Smooth muscle cell (in vitro differentiated cells): Measurements from ENCODE around the gene MANEAL. TPM values are rescaled to one million over a fixed set of nuclear protein-coding genes. Genes with fewer than 3 reads are reported as not detected.

ENCODE experiments used
- DNase-seq: peaks from one replicate; lab custom pipeline; 2025; ENCODE audit not compliant: unreplicated experiment; lab: John Stamatoyannopoulos, UW
- H2AFZ ChIP-seq: fragments of 200-600 bp; sonication (generic); 2 replicates; pipeline ENCODE4 v1.6.0; 2016; ENCODE audit warnings: antibody characterized with exemption, low read depth, mild to moderate bottlenecking
- H3F3A ChIP-seq: fragments of 200-600 bp; sonication (generic); 2 replicates; pipeline ENCODE4 v1.6.0; 2017; ENCODE audit warnings: antibody characterized with exemption, low read depth
- H3K27ac ChIP-seq: fragments of 200-600 bp; sonication (generic); 2 replicates; pipeline ENCODE4 v1.5.1; 2016; ENCODE audit warnings: low read depth, mild to moderate bottlenecking
- H3K27me3 ChIP-seq: fragments of 200-600 bp; sonication (generic); 2 replicates; pipeline ENCODE4 v1.6.1; 2016; ENCODE audit warnings: low read depth, mild to moderate bottlenecking
- H3K36me3 ChIP-seq: fragments of 200-600 bp; sonication (generic); 2 replicates; pipeline ENCODE4 v1.5.1; 2016; ENCODE audit warnings: low read depth
- H3K4me1 ChIP-seq: fragments of 200-600 bp; sonication (generic); 2 replicates; pipeline ENCODE4 v1.5.1; 2016; ENCODE audit warnings: low read depth
- H3K4me2 ChIP-seq: fragments of 200-600 bp; sonication (generic); 2 replicates; pipeline ENCODE4 v1.6.0; 2016; ENCODE audit warnings: mild to moderate bottlenecking
- H3K4me3 ChIP-seq: fragments of 200-600 bp; sonication (generic); 2 replicates; pipeline ENCODE4 v1.5.1; 2016; ENCODE audit warnings: mild to moderate bottlenecking
- H3K79me2 ChIP-seq: fragments of 200-600 bp; sonication (generic); 2 replicates; pipeline ENCODE4 v1.6.0; 2016; ENCODE audit warnings: low read depth, mild to moderate bottlenecking
- H3K9ac ChIP-seq: fragments of 200-600 bp; sonication (generic); 2 replicates; pipeline ENCODE4 v1.6.0; 2016; ENCODE audit warnings: low read depth
- H3K9me3 ChIP-seq: fragments of 200-600 bp; sonication (generic); replicated peaks from 2 replicates; pipeline ENCODE4 v1.5.1; 2016; ENCODE audit warnings: low read depth
- H4K20me1 ChIP-seq: fragments of 200-600 bp; sonication (generic); 2 replicates; pipeline ENCODE4 v1.6.0; 2016; ENCODE audit warnings: low read depth
- WGBS: methylation state at CpG from one replicate; pipeline ENCODE4 v1.1.7; 2016; ENCODE audit warnings: low lambda C conversion rate; 5-methylcytosine and 5-hydroxymethylcytosine counted together
- polyA plus RNA-seq: library from polyadenylated mRNA; unstranded; fragments of >200 nt; fragmentation: Nextera tagmentation; extraction: Ambion mirVana; gene quantifications from 2 replicates; pipeline ENCODE4 v1.2.1, GENCODE V29; 2016
- total RNA-seq: library from RNA; depleted of rRNA; stranded (reverse); fragments of >200 nt; gene quantifications from 2 replicates; pipeline ENCODE4 v1.2.3, GENCODE V29; 2014
- TF ChIP-seq, protein P1 (sequence below): fragments of 200-600 bp; sonication (generic); IDR thresholded peaks from 2 replicates; pipeline ENCODE4 v1.5.1; 2017; ENCODE audit warnings: borderline replicate concordance, mild to moderate bottlenecking, antibody characterized with exemption; ENCODE audit not compliant: insufficient read depth, poor library complexity, severe bottlenecking

The MANEAL gene
- total and polyA plus RNA-seq, 2 experiments from 2014 or later = 0.61 TPM; not detected in 1

DNA sequence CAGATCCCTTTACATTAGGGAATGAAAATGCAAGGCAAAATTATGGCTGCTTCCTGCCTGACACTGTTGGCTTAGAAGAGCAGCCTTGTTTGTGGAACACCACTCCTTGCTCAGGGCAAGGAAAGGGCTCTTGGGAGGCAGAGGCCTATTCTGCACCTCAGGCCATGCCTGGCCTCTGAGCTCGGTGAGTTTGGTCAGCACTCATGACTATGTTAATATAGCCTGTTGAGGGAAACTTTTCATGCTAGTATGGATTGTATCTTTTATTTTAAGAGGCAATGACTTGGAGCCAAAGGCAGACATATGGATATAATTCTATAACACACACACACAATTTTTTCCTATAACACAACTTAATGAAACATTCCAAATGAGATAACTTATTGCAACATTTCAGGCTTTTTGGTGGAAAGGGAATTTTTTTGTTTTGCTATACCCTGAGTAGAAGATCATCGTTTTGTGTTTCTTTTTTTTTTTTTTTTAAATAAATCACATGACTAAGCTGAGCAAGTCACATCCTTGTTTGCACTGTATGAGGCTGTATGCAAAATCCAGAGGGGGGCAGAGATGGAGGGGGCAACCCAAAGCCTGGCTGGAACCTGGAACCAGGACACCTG is 20.0 kb downstream of the MANEAL start:
- Histone ChIP-seq H3K27me3 (no peaks in the 10 kb centered on the region), H3K36me3 (peaks cover 4% of the 10 kb centered on the region), H3F3A (peaks cover 11% of the 10 kb centered on the region), H2AFZ (no peak overlapping the region), H3K4me3 (no peak overlapping the region), H3K4me2 (no peak overlapping the region), H4K20me1 (peaks cover 12% of the 10 kb centered on the region), H3K9me3 (no peaks in the 10 kb centered on the region), H3K79me2 (peaks cover 7% of the 10 kb centered on the region), H3K9ac (no peak overlapping the region), H3K27ac (no peak overlapping the region), H3K4me1 (peaks cover 8% of the 10 kb centered on the region)
- TF ChIP-seq, protein P1, sequence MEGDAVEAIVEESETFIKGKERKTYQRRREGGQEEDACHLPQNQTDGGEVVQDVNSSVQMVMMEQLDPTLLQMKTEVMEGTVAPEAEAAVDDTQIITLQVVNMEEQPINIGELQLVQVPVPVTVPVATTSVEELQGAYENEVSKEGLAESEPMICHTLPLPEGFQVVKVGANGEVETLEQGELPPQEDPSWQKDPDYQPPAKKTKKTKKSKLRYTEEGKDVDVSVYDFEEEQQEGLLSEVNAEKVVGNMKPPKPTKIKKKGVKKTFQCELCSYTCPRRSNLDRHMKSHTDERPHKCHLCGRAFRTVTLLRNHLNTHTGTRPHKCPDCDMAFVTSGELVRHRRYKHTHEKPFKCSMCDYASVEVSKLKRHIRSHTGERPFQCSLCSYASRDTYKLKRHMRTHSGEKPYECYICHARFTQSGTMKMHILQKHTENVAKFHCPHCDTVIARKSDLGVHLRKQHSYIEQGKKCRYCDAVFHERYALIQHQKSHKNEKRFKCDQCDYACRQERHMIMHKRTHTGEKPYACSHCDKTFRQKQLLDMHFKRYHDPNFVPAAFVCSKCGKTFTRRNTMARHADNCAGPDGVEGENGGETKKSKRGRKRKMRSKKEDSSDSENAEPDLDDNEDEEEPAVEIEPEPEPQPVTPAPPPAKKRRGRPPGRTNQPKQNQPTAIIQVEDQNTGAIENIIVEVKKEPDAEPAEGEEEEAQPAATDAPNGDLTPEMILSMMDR = no peak
- no peak for DNase-seq
- 94% methylated on average over 2 of the region's 2 CpGs for WGBS

GRCh38 chr1:37814252-37814651 is 20.6 kb downstream of the MANEAL start:
- peaks cover 3% of the 10 kb centered on the region for H3K4me1 ChIP-seq
- WGBS = 87% methylated on average over 7 of the region's 7 CpGs
- no peaks in the 10 kb centered on the region for H3K27me3 ChIP-seq
- no peaks in the 10 kb centered on the region for H3K9me3 ChIP-seq
- H3K4me3 ChIP-seq = no peak overlapping the region
- H3K4me2 ChIP-seq = no peak overlapping the region
- H3K27ac ChIP-seq = no peak overlapping the region
- peaks cover 5% of the 10 kb centered on the region for H3F3A ChIP-seq
- TF ChIP-seq, protein P1 = no peak
- peaks cover 7% of the 10 kb centered on the region for H3K79me2 ChIP-seq
- no peak overlapping the region for H2AFZ ChIP-seq
- DNase-seq = no peak
- peaks cover 12% of the 10 kb centered on the region for H4K20me1 ChIP-seq
- no peak overlapping the region for H3K9ac ChIP-seq
- peaks cover 4% of the 10 kb centered on the region for H3K36me3 ChIP-seq

- Histone ChIP-seq H3K79me2 (no peaks in the 10 kb centered on the region), H3K4me3 (no peak overlapping the region), H4K20me1 (peaks cover 6% of the 10 kb centered on the region), H3K27me3 (no peaks in the 10 kb centered on the region), H3F3A (no peaks in the 10 kb centered on the region), H3K4me2 (no peak overlapping the region), H3K36me3 (peaks cover 11% of the 10 kb centered on the region), H2AFZ (no peak overlapping the region), H3K4me1 (no peaks in the 10 kb centered on the region), H3K9ac (no peak overlapping the region), H3K27ac (no peak overlapping the region), H3K9me3 (no peaks in the 10 kb centered on the region)
- WGBS = 49% methylated on average over 2 of the region's 2 CpGs
- no peak for DNase-seq
- TF ChIP-seq, protein P1 = no peak
Observed at GRCh38 chr1:37817481-37817880, 23.8 kb downstream of the MANEAL start.

DNA sequence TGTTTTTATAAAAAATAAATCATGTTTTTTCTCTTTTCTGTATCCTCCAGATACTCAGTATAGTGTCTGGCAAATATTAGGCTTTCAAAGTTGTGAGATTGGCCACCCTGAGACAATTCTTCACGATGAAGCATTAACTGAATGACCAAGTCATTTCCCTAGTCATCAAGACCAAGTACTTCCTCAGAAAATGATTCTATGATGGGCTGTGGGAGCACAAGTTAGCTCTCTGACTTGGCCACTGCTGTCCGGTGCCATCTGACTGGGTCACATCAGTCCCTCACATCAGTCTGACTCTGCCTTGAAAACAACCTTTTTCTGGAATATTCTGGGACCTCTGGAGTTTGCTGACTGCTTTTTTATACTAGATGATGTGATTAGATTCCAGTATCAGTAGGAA is 27.8 kb downstream of the MANEAL start:
- no peak overlapping the region for H3K9ac ChIP-seq
- H3K27ac ChIP-seq = no peak overlapping the region
- H3K79me2 ChIP-seq = no peaks in the 10 kb centered on the region
- no peak overlapping the region for H3K4me3 ChIP-seq
- H3K4me1 ChIP-seq = no peaks in the 10 kb centered on the region
- no peaks in the 10 kb centered on the region for H3K9me3 ChIP-seq
- no peaks in the 10 kb centered on the region for H4K20me1 ChIP-seq
- no peaks in the 10 kb centered on the region for H3F3A ChIP-seq
- peaks cover 7% of the 10 kb centered on the region for H3K36me3 ChIP-seq
- 98% methylated on average over 2 of the region's 2 CpGs for WGBS
- H2AFZ ChIP-seq = no peak overlapping the region
- TF ChIP-seq, protein P1 = no peak
- no peak for DNase-seq
- no peaks in the 10 kb centered on the region for H3K27me3 ChIP-seq
- no peak overlapping the region for H3K4me2 ChIP-seq
